K562 (cell line): ENCODE results near the gene VTN.

Experiments used
- ATF1 ChIP-seq, 2 experiments: fragments of 450-650 bp in 1 of 2; IDR thresholded peaks; 2 replicates each; pipeline ENCODE4 v1.6.1; 2016; ENCODE audit warnings: missing compliant biosample characterization in 1 of 2, missing genetic modification characterization in 1 of 2
- BRF1 ChIP-seq: IDR thresholded peaks from 3 replicates; pipeline ENCODE4 v1.6.1; 2011; ENCODE audit warnings: borderline replicate concordance, mild to moderate bottlenecking; ENCODE audit not compliant: insufficient read length; ENCODE audit errors: extremely low read depth
- CTCF ChIP-seq, 3 experiments: IDR thresholded peaks in 2 of 3; conservative IDR thresholded peaks in 1 of 3; 2 replicates each; pipeline ENCODE4 v1.5.1; 2011 to 2012; ENCODE audit warnings: low read length in 3 of 3, mild to moderate bottlenecking in 3 of 3, control low read depth in 2 of 3, improper control_type of control experiment in 1 of 3, inconsistent platforms in 1 of 3, low read depth in 1 of 3, mixed read lengths in 1 of 3, moderate library complexity in 1 of 3; ENCODE audit not compliant: insufficient read depth in 2 of 3
- E2F1 ChIP-seq: sonication (generic); formaldehyde crosslinking; IDR thresholded peaks from 2 replicates; pipeline ENCODE4 v1.8.1; 2023; ENCODE audit warnings: mild to moderate bottlenecking, missing genetic modification reagents, moderate library complexity
- EZH2 ChIP-seq: IDR thresholded peaks from 2 replicates; pipeline ENCODE4 v1.6.1; 2012; ENCODE audit warnings: low read depth, mild to moderate bottlenecking, inconsistent platforms, low read length, borderline replicate concordance
- SP1 ChIP-seq: sonication (generic); formaldehyde crosslinking; IDR thresholded peaks from 2 replicates; pipeline ENCODE4 v1.8.1; 2022; ENCODE audit warnings: mild to moderate bottlenecking, missing genetic modification reagents
- ZBTB1 ChIP-seq: sonication (generic); formaldehyde crosslinking; IDR thresholded peaks from 2 replicates; pipeline ENCODE4 v1.8.1; 2023; ENCODE audit warnings: missing genetic modification reagents, low read depth, mild to moderate bottlenecking, borderline replicate concordance
- ZKSCAN3 ChIP-seq: fragments of 250-450 bp; sonication (Bioruptor Pico); IDR thresholded peaks from 2 replicates; pipeline ENCODE4 v1.4.0; 2020
- ZNF24 ChIP-seq: fragments of 450-650 bp; IDR thresholded peaks from 2 replicates; pipeline ENCODE4 v1.6.1; 2016
- ZNF589 ChIP-seq: fragments of 200-800 bp; sonication (Bioruptor generic); IDR thresholded peaks from 2 replicates; pipeline ENCODE4 v1.6.1; 2016; ENCODE audit warnings: low read depth, missing genetic modification characterization, missing compliant biosample characterization
- TF ChIP-seq, protein P1 (sequence below): sonication (generic); formaldehyde crosslinking; IDR thresholded peaks from 2 replicates; pipeline ENCODE4 v1.8.0; 2022; ENCODE audit warnings: mild to moderate bottlenecking, missing genetic modification reagents, borderline replicate concordance
- TF ChIP-seq, protein P2 (sequence below): sonication (generic); formaldehyde crosslinking; IDR thresholded peaks from 2 replicates; pipeline ENCODE4 v1.8.1; 2023; ENCODE audit warnings: mild to moderate bottlenecking, missing genetic modification reagents

DNA sequence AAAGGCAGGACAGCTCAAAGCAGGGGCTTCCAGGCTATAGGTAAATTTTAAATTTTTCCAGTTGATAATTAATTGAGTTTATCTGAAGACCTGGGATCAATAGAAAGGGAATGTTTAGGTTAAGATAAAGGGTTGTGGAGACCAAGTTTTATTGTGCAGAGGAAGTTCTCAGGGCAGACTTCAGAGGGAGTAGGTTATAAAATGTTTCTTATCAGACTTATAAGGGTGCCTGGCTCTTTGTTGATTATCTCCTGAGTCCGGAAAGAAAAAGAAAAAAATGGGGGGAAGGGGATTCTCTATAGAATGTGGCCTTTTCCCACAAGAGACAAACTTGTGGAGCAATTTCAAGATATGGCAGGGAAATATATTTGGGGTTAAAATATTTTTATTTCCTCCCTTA is 20.0 kb upstream of the VTN start:
- no peak for TF ChIP-seq ZKSCAN3 (CRISPR knock-in tag)
- TF ChIP-seq ZNF589: no peak
- TF ChIP-seq EZH2: no peak
- TF ChIP-seq SP1 (CRISPR knock-in tag): no peak
- TF ChIP-seq, protein P1, sequence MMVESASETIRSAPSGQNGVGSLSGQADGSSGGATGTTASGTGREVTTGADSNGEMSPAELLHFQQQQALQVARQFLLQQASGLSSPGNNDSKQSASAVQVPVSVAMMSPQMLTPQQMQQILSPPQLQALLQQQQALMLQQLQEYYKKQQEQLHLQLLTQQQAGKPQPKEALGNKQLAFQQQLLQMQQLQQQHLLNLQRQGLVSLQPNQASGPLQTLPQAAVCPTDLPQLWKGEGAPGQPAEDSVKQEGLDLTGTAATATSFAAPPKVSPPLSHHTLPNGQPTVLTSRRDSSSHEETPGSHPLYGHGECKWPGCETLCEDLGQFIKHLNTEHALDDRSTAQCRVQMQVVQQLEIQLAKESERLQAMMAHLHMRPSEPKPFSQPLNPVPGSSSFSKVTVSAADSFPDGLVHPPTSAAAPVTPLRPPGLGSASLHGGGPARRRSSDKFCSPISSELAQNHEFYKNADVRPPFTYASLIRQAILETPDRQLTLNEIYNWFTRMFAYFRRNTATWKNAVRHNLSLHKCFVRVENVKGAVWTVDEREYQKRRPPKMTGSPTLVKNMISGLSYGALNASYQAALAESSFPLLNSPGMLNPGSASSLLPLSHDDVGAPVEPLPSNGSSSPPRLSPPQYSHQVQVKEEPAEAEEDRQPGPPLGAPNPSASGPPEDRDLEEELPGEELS: no peak
- TF ChIP-seq, protein P2, sequence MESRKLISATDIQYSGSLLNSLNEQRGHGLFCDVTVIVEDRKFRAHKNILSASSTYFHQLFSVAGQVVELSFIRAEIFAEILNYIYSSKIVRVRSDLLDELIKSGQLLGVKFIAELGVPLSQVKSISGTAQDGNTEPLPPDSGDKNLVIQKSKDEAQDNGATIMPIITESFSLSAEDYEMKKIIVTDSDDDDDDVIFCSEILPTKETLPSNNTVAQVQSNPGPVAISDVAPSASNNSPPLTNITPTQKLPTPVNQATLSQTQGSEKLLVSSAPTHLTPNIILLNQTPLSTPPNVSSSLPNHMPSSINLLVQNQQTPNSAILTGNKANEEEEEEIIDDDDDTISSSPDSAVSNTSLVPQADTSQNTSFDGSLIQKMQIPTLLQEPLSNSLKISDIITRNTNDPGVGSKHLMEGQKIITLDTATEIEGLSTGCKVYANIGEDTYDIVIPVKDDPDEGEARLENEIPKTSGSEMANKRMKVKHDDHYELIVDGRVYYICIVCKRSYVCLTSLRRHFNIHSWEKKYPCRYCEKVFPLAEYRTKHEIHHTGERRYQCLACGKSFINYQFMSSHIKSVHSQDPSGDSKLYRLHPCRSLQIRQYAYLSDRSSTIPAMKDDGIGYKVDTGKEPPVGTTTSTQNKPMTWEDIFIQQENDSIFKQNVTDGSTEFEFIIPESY (CRISPR knock-in tag): no peak
- TF ChIP-seq CTCF (IDR thresholded peaks at IDR 0.05 in 2 of 3, conservative IDR thresholded peaks at IDR 0.05 in 1 of 3; ENCODE audit: insufficient read depth in 2 of 3, low read depth in 1 of 3, low read length in 3 of 3): no peak
- TF ChIP-seq E2F1 (CRISPR knock-in tag): no peak
- TF ChIP-seq ZNF24: no peak
- no peak for TF ChIP-seq ATF1 (CRISPR knock-in tag; IDR thresholded peaks at IDR 0.05)
- TF ChIP-seq ATF1 (tag; IDR thresholded peaks at IDR 0.05): no peak
- TF ChIP-seq BRF1: no peak
- no peak for TF ChIP-seq ZBTB1 (CRISPR knock-in tag)
